ENCODE measurements around the gene RPL10.

GRCh38 chrX:154359362-154360154, 38.6 kb upstream of the RPL10 start:
- TF ChIP-seq POLR2A (IDR thresholded peaks at IDR 0.05) (no peak), CTCF (IDR thresholded peaks at IDR 0.05 in 4 of 5, conservative IDR thresholded peaks at IDR 0.05 in 1 of 5) (no peak)
